GM12865 (cell line): ENCODE measurements around the gene PSTPIP1.

Source experiments
- DNase-seq: peaks from one replicate; pipeline ENCODE4 v3.0.0; 2010; ENCODE audit warnings: low read depth
- H3K4me3 ChIP-seq: 2 replicates; pipeline ENCODE4 v1.5.1; 2011; ENCODE audit warnings: mild to moderate bottlenecking, low read depth, low read length, control low read depth
- TF ChIP-seq, protein P1 (sequence below): IDR thresholded peaks from 2 replicates; pipeline ENCODE4 v1.5.1; 2011; ENCODE audit warnings: low read length, control low read depth, low read depth, inconsistent platforms; ENCODE audit not compliant: insufficient read depth; ENCODE audit errors: missing control alignments

Gene PSTPIP1

DNA sequence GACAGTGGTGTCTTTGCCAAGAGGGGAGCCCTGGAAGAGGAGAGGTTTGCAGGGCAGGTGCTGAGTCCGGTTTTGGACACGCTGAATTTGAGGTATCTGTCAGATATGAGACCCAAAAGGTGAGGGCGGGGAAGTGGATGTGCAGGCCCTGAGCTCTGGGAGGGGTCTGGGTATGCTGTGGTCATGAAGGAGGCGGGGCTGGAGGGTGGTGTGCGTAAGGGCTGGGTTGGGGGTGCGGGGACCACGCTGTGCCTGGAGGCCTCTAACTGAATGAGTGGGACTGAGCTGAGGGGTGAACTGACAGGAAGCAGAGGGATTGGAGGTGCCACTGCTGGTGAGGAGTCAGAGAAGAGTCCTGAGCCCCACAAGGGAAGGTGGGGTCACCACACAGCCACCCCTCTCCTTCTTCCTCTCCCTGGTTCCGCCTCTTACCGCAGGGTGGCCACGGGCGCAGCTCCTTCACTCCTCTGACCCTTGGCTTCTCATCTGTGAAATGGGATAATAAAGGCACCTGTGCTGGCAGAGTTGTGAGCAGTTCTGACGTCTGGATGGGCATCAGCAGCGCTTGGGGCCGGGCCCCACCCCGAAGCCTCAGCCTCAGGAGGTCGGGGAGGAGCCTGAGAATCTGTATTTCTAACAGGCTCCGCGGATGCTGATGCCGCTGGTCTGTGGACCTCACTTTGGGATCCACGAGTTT is 28.8 kb downstream of the PSTPIP1 start:
- TF ChIP-seq, protein P1, sequence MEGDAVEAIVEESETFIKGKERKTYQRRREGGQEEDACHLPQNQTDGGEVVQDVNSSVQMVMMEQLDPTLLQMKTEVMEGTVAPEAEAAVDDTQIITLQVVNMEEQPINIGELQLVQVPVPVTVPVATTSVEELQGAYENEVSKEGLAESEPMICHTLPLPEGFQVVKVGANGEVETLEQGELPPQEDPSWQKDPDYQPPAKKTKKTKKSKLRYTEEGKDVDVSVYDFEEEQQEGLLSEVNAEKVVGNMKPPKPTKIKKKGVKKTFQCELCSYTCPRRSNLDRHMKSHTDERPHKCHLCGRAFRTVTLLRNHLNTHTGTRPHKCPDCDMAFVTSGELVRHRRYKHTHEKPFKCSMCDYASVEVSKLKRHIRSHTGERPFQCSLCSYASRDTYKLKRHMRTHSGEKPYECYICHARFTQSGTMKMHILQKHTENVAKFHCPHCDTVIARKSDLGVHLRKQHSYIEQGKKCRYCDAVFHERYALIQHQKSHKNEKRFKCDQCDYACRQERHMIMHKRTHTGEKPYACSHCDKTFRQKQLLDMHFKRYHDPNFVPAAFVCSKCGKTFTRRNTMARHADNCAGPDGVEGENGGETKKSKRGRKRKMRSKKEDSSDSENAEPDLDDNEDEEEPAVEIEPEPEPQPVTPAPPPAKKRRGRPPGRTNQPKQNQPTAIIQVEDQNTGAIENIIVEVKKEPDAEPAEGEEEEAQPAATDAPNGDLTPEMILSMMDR, result no peak
- no peak overlapping the region for H3K4me3 ChIP-seq
- DNase-seq, result no peak

DNA sequence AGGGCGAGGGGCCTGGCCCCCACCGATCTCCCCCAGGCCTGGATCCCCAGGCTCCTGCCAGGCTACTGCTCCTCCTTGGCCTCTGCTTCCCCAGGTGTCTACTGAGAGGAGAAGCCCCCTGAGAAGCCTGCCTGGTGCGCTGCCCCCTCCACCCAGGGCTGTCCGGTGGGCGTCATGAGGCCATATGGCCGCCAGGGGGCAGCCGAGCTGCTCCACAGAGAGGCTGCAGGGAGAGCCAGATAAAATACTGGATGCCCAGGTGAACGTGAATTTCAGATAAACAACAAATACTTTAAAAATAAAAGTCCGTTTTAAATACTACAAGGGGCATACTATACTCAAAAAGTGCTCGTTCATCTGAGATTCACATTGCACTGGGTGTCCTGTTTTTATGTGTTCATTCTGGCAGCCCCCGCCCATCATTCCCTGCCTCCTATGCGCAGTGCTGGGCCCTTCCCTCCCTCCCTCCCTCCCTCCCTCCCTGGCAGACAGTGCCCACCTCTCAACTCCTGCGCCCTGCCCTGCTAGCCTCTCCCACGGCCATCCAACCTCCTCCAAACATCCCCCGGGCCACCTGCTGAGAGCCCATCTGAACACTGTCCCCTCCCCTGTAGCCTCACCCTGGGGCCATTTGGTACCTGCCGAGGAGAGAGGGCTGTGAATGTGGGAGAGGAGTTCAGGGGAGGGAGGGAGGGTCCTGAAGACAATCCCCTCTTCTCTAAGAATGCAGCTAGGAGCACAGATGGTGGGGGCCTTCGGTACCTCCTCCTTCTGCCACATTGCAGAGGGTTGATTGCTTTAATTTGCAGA is 29.6 kb downstream of the PSTPIP1 start:
- TF ChIP-seq, protein P1, result peak; percentile 91
- no peak overlapping the region for H3K4me3 ChIP-seq
- DNase-seq, result peak; percentile 66

DNA sequence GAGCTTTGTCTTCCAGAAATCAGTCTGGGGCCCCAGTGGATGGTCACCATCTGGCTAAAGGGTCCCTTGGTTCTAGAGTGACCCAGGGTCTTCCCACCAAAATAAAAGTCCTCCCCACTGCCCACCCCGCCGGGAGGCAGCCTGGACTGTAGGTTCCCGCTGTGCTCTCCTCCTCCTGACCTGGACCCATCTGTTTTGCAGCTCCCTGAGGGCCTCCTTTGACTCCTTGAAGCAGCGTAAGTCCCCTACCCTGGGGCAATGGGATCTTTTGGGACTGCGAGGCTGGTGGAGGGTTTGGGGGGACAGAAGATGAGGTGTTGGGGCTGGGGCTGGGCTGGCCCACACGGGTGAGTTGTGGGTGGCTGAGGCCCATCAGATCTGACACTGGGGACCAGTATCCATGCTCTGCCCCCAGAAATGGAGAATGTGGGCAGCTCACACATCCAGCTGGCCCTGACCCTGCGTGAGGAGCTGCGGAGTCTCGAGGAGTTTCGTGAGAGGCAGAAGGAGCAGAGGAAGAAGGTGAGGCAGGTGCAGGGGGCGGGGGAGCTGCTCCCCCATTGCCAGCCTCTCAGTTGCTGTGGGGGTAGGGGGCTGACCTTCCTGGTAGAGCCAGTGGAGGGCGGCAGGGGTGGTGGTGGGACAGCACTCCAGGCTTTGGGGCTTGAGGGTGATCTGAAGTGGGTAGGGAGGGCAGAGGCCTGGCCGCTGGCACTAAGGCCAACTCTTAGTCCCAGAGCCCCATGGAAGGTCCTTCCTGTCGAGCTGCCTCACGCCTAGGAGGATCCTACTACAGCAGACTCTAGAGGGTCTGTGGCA is 30.4 kb downstream of the PSTPIP1 start:
- TF ChIP-seq, protein P1, result no peak
- H3K4me3 ChIP-seq, result no peak overlapping the region
- DNase-seq, result no peak

DNA sequence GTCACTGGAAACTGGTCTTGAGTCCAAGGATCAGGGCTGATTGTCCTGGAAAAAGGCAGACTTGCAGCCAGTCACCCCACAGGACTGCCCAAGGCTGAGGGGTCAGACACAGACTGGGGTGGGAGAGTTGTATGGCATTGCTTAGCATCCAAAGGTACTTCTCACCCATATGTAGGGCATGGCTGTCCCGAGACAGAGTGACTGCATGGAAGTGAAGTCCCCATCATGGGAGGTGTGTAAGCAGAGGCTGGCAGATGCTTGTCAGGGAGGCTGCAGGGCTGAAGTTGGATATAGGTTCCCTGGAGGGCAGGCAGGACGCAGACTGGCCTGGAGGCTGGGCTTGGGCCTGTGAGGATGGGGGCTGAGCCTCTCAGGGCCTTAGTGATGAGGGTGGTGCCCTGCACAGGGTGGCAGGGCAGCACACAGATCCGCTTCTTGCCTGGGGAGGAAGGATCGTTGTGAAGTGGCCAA is 31.1 kb downstream of the PSTPIP1 start:
- no peak overlapping the region for H3K4me3 ChIP-seq
- no peak for DNase-seq
- TF ChIP-seq, protein P1, result no peak

DNA sequence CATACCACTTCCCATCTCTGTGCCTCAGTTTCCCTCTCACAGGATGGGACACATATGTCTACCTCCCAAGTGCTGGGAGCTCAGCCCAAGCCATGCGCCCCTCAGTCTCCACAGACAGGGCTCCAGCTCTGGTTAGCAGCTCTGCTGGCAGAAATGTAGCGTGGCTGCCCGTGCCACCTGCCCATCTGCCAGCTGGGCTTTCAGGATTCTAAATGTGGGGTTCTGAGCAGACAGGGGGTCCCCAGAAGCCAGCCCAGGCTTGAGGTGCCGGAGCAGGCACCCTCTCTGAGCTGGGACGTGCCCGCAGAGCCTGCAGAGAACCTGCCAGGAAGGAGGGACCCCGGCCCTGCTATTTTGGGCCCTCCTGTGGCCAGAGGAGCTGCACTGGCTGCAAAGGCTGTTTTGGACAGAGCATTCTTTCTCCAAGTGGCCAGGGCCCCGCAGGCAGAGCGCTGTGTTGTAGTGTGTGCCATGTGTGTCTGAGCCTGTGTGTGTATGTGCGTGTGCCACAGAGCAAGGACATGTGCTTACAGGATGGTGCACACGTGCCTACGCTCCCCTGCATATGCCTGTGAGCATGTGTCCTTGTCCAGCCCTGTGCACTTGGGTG is 31.7 kb downstream of the PSTPIP1 start:
- H3K4me3 ChIP-seq, result no peak overlapping the region
- TF ChIP-seq, protein P1, result no peak
- DNase-seq, result no peak

DNA sequence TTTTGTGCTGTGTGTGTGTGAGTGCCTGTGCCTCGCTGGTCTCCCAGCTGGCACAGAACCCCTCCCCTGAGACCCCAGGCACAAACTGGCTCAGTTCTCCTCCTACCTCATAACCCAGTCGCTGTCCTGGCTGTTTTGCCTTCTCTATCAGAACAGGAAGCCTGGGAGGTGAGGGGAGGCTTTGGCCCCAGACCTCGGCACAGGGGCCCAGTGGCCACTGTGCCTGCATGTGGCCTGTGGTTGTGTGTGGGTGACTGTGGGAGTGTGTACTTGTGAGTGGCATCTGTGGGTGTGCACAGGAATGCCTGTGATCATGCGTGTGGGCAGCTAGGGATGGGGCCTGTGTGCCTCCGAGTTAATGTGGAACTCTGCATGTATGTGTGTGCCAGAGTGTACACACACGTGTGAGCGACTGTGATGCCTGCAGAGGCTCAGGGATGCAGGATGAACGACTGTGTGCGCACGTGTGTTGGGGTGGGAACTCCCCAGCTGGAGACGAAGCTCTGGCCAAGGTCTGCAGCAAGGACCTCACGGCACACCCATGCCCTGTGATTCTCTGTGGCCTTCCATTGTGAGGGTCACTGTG is 32.3 kb downstream of the PSTPIP1 start:
- TF ChIP-seq, protein P1, result no peak
- no peak overlapping the region for H3K4me3 ChIP-seq
- DNase-seq, result no peak
